GM19452 (cell line): Measurements from ENCODE around the gene NAA35.
"Not testable (repeated sequence)": the region's sequence is repeated elsewhere in the genome, so short reads cannot be mapped to it uniquely, and the experiment has no call there.

ENCODE experiments used
- ATAC-seq: cut with Tn5 transposase; IDR thresholded peaks from one replicate; pipeline ENCODE4 v1.9.1; 2021; ENCODE audit not compliant: unreplicated experiment

The NAA35 gene

DNA sequence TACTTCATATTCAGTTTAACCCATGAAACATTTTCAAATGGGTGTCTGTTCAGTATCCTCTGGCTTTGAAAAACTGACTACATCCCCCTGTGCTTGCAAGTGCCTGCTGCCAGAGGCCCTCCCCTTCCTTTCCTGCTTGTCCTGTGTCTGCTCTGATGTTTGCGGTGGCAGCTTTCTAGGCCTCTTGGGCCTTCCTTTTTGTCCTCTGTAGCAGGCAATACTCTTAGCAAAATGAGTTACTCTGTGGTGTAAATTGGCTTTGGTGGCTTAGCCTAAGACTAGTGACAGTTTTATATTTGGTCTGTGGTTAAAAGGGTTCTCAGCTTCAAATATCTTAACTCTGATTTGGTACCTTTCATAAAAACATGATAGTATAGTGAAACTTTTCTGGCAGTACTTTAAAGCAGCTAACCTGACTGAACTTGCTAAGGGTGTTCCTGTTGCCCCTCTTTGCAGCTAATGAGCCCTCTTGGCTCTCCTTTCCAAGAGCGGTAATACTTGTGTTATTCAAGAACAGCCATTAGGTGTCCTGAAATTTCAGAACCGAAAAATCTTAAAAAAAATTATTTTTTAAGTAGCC is 81.8 kb downstream of the NAA35 start:
- ATAC-seq, result no peak

- ATAC-seq, result no peak
Observed at GRCh38 chr9:86027767-86028166, 86.8 kb downstream of the NAA35 start.

DNA sequence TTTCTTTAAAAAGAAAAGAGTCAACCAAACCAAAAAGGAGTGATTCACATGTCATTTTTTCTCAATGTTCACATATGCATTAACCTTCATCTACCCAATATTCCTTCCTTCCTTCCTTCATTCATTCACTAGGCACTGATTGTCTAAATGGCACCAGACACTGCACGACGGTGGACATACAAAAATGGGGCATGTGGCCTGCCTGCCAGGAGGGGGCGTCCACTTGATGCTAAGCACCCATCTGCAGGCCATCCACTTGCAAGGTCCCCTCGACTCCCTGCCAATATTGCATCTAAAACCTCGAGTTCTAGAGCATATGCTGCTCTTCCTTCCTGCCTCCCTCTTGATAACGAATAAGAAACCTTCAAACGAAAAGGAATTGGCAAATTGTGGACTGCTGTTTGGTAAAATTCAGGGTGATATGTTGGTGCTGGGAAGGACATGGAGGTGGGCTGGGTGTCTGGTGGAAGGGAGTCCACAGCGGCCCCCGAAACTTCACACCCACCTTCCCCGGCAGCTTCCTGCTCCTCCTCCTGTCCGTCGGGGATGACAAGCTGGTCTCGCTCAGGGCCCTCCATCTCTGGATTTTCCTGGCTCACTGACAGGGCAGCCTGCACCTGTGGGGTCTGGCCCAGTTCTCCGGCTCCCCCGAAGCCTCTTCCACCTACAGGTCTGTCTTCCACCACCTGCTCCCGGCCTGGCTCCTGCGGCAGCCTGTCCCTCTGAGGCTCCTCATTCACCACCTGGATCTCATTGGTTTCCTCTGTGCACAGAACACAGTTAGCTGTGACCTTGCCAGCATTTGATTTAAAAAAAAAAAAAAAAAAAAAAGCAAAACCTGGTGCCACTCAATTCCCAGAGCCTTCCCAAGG is 94.2 kb downstream of the NAA35 start:
- no peak for ATAC-seq

GRCh38 chr9:86035827-86036440 is 95.0 kb downstream of the NAA35 start:
- ATAC-seq, result no peak

GRCh38 chr9:86036555-86036954 is 95.6 kb downstream of the NAA35 start:
- no peak for ATAC-seq

GRCh38 chr9:86039991-86040860 is 99.3 kb downstream of the NAA35 start:
- no peak for ATAC-seq

GRCh38 chr9:86040861-86041155 is 99.9 kb downstream of the NAA35 start:
- no peak for ATAC-seq

- no peak for ATAC-seq
Observed at GRCh38 chr9:86041311-86041741, 100.4 kb downstream of the NAA35 start.

DNA sequence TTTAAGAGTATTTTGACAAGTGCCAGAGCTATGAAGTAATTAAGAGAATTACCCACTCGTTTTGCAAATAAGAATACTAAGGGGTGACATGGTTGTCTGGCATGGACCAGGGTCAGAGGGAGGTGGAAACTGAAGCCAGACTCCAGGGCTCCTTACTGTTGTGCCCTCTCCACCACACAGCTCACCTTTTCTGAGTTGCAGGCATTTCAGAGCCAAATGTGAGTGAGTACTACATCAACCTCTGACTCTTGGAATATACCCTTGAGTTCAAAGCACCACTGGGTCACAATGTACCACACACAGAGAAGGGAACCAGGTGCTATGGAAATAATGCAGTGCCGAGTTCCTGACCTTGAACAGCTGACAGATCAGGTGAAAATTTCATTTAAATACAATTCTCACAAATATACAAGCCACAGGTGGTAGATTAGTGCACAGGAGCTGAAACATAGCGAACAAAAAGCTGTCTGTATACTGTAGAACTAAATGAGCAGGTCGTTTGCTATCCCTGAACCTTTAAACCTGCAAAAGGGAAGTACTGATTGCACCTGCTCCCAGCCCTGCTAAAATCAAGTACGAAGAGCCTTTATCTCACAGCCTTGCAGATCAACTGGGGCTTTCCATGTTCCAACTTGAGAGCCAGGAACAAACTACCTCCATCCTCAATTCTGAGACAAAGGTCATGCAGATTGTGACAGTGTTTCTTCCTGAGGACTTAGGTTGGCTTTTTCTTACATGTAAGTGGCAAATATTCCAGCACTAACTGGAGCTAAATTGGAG is 101.4 kb downstream of the NAA35 start:
- ATAC-seq, result no peak

- no peak for ATAC-seq
Observed at GRCh38 chr9:86043586-86043985, 102.6 kb downstream of the NAA35 start.

DNA sequence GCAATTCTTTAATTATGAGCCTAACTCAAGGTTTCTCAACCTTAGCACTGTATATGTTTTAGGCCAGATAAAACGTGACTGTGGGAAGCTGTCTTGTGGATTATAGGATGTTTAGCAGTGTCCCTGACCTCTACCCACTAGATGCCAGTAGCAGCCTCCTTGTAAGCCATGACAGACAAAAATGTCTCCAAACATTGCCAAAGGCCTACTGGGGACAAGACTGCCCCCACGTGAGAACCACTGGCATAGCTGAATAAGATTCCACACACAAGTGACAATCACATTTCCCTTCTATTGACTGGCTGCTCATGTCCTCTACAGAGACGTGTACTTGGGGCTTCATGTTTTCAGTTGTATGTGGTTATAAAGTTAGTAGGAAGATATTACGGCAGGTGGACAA is 103.1 kb downstream of the NAA35 start:
- ATAC-seq, result no peak

DNA sequence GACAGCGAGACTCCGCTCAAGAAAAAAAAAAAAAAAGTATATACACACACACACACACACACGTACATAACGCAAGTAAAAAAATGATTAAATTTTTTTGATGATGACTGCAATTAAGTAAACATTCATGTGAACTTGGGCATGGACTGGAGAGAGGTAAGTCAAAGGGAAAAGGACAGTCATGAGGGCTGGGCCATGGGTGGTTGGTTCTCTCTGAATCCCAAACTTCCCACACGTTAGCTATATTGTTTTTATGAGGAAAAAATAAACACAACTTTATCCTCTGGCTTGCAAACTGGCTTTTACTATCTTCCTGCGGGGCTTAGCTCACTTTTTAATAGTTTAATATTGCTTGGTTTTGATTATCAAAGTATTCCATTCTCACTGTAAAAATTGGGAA is 104.7 kb downstream of the NAA35 start:
- ATAC-seq, result no peak

DNA sequence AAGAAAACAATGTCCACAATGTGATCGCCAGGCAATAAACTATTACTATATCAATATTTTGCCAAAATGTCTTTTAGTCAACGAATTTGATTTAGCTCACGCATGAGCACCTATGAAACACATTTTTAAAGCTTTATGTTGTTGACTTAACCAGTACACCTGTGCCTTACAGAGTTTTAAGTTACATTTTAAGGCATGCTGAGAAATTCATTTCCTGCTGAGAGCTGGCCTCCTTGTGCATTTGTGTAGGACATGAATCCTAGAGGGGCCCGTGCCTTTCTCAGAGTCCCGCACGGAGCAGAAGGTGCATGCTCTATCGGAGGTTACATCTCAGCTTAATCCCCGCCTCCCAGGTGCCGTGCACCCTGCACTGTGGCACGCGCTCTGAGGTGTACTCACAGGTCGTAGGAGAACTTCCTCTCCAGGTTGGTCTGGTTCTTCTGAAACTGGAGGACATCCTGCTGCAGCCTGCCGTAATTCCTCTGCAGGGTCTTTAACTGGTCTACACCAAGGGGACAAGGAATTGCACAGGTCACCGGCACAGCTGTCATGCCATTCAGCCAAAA is 105.2 kb downstream of the NAA35 start:
- no peak for ATAC-seq

DNA sequence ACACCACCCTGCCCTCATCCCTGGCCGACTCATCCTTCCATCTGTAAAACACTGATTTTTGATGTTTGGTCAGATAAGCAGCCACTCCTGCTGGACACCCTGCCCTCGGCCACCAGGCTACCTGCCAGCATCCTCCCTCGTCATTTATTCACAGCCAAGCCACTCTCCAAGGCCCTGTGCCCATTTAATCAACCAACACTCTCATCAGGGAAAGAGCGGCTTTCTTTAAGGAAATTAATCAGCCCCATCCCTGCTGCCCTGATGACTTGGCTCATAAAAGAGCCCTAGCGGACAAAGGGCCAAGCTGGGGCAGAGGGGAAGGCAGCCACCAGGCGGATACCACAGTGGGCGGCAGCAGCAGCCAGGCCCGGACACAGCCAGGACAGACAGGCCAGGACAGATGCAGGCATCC is 106.0 kb downstream of the NAA35 start:
- ATAC-seq, result no peak

DNA sequence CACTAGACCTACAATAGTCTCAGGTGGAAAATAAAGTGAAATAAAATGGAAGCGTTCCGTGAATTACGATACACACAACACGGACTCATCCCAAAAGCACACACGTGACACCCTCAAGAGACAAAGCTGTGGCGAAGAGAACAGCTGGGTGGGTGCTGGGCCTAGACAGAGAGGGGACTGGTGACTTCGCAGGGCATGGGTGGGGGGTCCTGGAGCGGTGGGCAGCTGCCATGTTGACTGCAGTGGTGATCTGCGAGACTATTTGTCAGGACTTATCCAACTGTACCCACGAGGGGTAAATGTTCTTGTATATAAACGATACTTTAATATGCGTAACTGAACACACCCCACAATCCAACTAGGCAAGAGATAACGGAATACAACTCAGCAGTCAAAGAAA is 106.4 kb downstream of the NAA35 start:
- ATAC-seq, result no peak

GRCh38 chr9:86048018-86048742 is 107.2 kb downstream of the NAA35 start:
- not testable (repeated sequence) for ATAC-seq

DNA sequence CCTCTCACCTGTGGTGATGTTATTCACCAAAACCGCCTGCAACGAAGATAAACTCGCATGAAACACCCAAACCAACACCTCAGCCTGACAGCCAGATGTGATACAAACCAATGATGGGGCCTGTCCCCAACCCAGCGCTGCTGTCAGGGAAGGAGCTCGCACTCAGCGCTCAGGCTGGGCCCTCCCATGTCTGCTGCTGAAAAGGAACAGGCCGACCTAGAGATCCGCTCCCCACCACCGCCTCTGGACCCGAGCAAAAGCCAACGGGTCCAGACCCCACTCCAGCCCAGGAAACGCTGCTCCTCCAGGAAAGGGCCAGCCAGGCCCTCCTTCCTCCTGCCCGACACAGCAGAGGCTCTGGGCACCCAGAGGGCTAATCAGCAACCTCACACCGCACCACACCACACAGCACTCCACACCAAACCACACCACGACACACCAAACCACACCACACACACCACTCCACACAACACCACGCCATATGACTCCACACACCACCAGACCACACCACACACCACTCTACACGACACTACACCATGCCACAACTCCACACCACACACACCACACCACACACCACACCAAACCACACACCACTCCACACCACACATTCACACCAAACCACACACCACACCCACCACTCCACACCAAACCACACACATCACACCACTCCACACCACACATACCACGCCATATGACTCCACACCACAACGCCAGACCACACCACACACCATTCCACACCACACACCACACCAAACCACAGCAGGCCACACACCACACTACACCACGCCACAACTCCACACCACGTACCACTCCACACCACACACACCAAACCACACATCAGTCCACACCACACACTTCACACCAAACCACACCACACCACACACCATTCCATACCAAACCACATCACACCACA is 111.9 kb downstream of the NAA35 start:
- ATAC-seq, result no peak

GRCh38 chr9:86054695-86055094 is 113.7 kb downstream of the NAA35 start:
- ATAC-seq, result no peak

DNA sequence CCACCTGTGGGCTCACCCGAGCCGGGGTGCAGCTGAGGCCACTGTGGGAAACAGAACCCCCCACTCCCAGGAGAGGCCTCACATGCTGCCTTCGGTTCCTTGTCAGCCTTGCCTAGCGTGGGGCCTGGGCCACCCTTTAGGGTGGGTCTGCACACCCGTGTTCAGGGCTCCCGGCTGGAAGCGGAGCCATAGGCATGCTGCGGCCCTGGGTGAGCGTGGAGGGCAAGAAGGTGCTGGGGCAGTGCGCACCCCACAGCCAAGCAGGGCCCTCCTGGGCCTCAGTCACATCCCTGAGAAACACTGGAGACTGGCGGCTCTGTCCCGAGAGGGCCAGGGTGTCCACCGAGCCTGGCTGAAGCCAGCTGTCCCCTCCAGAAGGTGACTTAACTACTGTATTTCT is 116.5 kb downstream of the NAA35 start:
- ATAC-seq, result no peak
